Measurements from ENCODE around the gene STAT1.

The STAT1 gene

DNA sequence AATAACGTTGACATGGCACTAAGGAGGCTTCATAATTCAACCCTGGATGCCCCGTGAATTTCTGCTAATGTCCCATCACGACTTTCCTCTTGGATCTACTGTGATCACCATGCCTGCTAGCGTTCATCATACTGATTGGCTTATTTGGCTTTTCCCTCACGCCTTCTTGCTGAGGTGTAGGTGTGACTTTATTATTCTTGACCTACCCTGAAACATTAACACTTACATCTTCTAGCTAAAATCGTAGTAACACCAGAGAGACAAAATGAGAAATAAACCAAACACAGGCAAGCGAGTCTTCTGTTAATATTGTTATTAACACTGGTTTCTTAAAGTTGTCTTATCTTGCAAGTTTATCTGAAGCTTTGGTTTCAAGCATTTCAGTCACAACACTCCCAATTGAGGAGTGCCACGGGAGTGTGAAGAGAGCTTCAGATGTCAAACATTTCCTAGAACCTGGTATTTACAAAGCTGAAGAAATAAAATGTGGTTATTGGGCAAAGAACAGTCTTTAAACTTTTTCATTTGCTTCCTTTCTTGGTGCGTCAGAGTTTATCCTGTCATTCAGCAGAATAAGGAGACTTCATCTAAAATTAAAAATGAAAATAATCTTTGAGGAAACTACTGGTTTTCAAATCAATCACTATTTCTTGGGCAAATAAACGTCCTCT lies 15.4 kb upstream of the STAT1 start:
- no peak for TF ChIP-seq ZNF658 (tag by site-specific recombination; IDR thresholded peaks at IDR 0.05)
- no peak for TF ChIP-seq ZNF391 (tag by site-specific recombination; IDR thresholded peaks at IDR 0.05; ENCODE audit: borderline replicate concordance, low read depth)
- no peak for TF ChIP-seq ZNF169 (tag by site-specific recombination; IDR thresholded peaks at IDR 0.05)
- no peak for TF ChIP-seq ZNF664 (tag by site-specific recombination; IDR thresholded peaks at IDR 0.05)
- no peak for TF ChIP-seq ZNF660 (tag by site-specific recombination; IDR thresholded peaks at IDR 0.05)
- TF ChIP-seq ZNF76 (tag by site-specific recombination; IDR thresholded peaks at IDR 0.05; ENCODE audit: borderline replicate concordance, low read depth) = no peak
- TF ChIP-seq OVOL3 (tag by site-specific recombination; IDR thresholded peaks at IDR 0.05) = no peak
- TF ChIP-seq ZFP41 (tag by site-specific recombination; IDR thresholded peaks at IDR 0.05; ENCODE audit: borderline replicate concordance) = no peak
- TF ChIP-seq ZNF2 (tag by site-specific recombination; IDR thresholded peaks at IDR 0.05) = no peak
- no peak for TF ChIP-seq ZNF266 (tag by site-specific recombination; IDR thresholded peaks at IDR 0.05; ENCODE audit: low read depth)
- TF ChIP-seq ZNF830 (tag by site-specific recombination; IDR thresholded peaks at IDR 0.05; ENCODE audit: low read depth) = no peak
- no peak for TF ChIP-seq ZNF501 (tag by site-specific recombination; IDR thresholded peaks at IDR 0.05)
- no peak for TF ChIP-seq YY2 (tag by site-specific recombination; IDR thresholded peaks at IDR 0.05)
- TF ChIP-seq ZNF324 (tag by site-specific recombination; IDR thresholded peaks at IDR 0.05) = no peak
- no peak for TF ChIP-seq ZNF596 (tag by site-specific recombination; IDR thresholded peaks at IDR 0.05)
- no peak for TF ChIP-seq ZNF785 (tag by site-specific recombination; IDR thresholded peaks at IDR 0.05)
- TF ChIP-seq GFI1B (tag by site-specific recombination; IDR thresholded peaks at IDR 0.05) = no peak
- no peak for TF ChIP-seq ZNF24 (tag by site-specific recombination; IDR thresholded peaks at IDR 0.05)
- no peak overlapping the region for H3K4me3 ChIP-seq (ENCODE audit: low read depth, low read length)
- ChIA-PET CTCF (interaction anchor here (0.6 to 2.1 kb wide), 8 partner anchors 17 to 510 kb away, joined by 3 to 6 read pairs (median 4); no protein-coding TSS in a partner anchor), POLR2A (no interaction called here)
- no peaks in the 10 kb centered on the region for H3K4me1 ChIP-seq (ENCODE audit: control insufficient read depth, insufficient read depth, low read length)
- no peaks in the 10 kb centered on the region for H3K36me3 ChIP-seq (ENCODE audit: control insufficient read depth in 2 of 2, insufficient read depth in 1 of 2, low read length in 2 of 2)
- H3K27ac ChIP-seq (ENCODE audit: extremely low read depth, low read depth, low read length) = no peak overlapping the region
- no peaks in the 10 kb centered on the region for H3K9me3 ChIP-seq (ENCODE audit: control insufficient read depth, insufficient read depth, low read depth, low read length)

DNA sequence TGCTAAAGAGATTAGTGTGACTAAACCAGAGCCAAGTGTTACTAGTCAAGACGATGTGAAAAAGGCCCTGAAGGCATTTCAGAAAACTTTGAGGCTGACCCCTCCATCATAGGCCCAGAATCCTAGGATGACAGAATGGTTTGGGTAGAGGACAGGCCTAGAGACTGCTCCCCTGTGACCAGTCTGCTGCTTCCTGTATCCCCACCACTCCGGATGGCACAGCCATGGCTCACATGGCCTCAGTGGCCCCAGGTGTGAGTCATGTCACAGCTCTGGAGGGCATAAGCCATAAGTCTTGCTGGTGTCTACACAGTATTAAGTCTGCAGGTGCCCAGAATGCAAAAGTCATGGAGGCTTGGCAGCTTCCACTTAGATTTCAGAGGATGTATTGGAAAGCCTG lies 12.4 kb upstream of the STAT1 start:
- Histone ChIP-seq H3K4me1 (ENCODE audit: control insufficient read depth, insufficient read depth, low read length) (no peaks in the 10 kb centered on the region), H3K36me3 (ENCODE audit: control insufficient read depth in 2 of 2, insufficient read depth in 1 of 2, low read length in 2 of 2) (no peaks in the 10 kb centered on the region), H3K9me3 (ENCODE audit: control insufficient read depth, insufficient read depth, low read depth, low read length) (no peaks in the 10 kb centered on the region), H3K4me3 (ENCODE audit: low read depth, low read length) (no peak overlapping the region), H3K27ac (ENCODE audit: extremely low read depth, low read depth, low read length) (no peak overlapping the region)
- ChIA-PET CTCF (interaction anchor here (1.1 to 3.1 kb wide), 2 partner anchors 20 to 26 kb away, joined by 3 to 7 read pairs; no protein-coding TSS in a partner anchor), POLR2A (no interaction called here)
- TF ChIP-seq, protein P1, sequence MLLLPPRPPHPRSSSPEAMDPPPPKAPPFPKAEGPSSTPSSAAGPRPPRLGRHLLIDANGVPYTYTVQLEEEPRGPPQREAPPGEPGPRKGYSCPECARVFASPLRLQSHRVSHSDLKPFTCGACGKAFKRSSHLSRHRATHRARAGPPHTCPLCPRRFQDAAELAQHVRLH (tag by site-specific recombination; IDR thresholded peaks at IDR 0.05) = no peak
- TF ChIP-seq, protein P2, sequence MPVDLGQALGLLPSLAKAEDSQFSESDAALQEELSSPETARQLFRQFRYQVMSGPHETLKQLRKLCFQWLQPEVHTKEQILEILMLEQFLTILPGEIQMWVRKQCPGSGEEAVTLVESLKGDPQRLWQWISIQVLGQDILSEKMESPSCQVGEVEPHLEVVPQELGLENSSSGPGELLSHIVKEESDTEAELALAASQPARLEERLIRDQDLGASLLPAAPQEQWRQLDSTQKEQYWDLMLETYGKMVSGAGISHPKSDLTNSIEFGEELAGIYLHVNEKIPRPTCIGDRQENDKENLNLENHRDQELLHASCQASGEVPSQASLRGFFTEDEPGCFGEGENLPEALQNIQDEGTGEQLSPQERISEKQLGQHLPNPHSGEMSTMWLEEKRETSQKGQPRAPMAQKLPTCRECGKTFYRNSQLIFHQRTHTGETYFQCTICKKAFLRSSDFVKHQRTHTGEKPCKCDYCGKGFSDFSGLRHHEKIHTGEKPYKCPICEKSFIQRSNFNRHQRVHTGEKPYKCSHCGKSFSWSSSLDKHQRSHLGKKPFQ (tag by site-specific recombination; IDR thresholded peaks at IDR 0.05) = no peak
- TF ChIP-seq ZNF10 (tag by site-specific recombination; IDR thresholded peaks at IDR 0.05) = no peak
- no peak for TF ChIP-seq GLIS1 (tag by site-specific recombination; IDR thresholded peaks at IDR 0.05)
- TF ChIP-seq ZNF521 (tag by site-specific recombination; IDR thresholded peaks at IDR 0.05) = no peak
- no peak for TF ChIP-seq ZNF2 (tag by site-specific recombination; IDR thresholded peaks at IDR 0.05)
- TF ChIP-seq ZNF433 (tag by site-specific recombination; IDR thresholded peaks at IDR 0.05; ENCODE audit: low read depth) = no peak
- TF ChIP-seq ZNF585B (tag by site-specific recombination; IDR thresholded peaks at IDR 0.05) = no peak
- TF ChIP-seq ZNF501 (tag by site-specific recombination; IDR thresholded peaks at IDR 0.05) = no peak
- no peak for TF ChIP-seq OVOL3 (tag by site-specific recombination; IDR thresholded peaks at IDR 0.05)
- no peak for TF ChIP-seq ZNF391 (tag by site-specific recombination; IDR thresholded peaks at IDR 0.05; ENCODE audit: borderline replicate concordance, low read depth)
- TF ChIP-seq ZBTB1 (tag by site-specific recombination; IDR thresholded peaks at IDR 0.05) = no peak
- TF ChIP-seq, protein P3, sequence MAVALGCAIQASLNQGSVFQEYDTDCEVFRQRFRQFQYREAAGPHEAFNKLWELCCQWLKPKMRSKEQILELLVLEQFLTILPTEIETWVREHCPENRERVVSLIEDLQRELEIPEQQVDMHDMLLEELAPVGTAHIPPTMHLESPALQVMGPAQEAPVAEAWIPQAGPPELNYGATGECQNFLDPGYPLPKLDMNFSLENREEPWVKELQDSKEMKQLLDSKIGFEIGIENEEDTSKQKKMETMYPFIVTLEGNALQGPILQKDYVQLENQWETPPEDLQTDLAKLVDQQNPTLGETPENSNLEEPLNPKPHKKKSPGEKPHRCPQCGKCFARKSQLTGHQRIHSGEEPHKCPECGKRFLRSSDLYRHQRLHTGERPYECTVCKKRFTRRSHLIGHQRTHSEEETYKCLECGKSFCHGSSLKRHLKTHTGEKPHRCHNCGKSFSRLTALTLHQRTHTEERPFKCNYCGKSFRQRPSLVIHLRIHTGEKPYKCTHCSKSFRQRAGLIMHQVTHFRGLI (tag by site-specific recombination; IDR thresholded peaks at IDR 0.05) = no peak
- no peak for TF ChIP-seq ZNF76 (tag by site-specific recombination; IDR thresholded peaks at IDR 0.05; ENCODE audit: borderline replicate concordance, low read depth)
- no peak for TF ChIP-seq ZNF777 (tag by site-specific recombination; IDR thresholded peaks at IDR 0.05; ENCODE audit: borderline replicate concordance)
- TF ChIP-seq ZNF311 (tag by site-specific recombination; IDR thresholded peaks at IDR 0.05; ENCODE audit: borderline replicate concordance) = no peak
- no peak for TF ChIP-seq ZFHX2 (tag by site-specific recombination; conservative IDR thresholded peaks at IDR 0.05)
- TF ChIP-seq, protein P4, sequence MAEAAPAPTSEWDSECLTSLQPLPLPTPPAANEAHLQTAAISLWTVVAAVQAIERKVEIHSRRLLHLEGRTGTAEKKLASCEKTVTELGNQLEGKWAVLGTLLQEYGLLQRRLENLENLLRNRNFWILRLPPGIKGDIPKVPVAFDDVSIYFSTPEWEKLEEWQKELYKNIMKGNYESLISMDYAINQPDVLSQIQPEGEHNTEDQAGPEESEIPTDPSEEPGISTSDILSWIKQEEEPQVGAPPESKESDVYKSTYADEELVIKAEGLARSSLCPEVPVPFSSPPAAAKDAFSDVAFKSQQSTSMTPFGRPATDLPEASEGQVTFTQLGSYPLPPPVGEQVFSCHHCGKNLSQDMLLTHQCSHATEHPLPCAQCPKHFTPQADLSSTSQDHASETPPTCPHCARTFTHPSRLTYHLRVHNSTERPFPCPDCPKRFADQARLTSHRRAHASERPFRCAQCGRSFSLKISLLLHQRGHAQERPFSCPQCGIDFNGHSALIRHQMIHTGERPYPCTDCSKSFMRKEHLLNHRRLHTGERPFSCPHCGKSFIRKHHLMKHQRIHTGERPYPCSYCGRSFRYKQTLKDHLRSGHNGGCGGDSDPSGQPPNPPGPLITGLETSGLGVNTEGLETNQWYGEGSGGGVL (tag by site-specific recombination; IDR thresholded peaks at IDR 0.05) = no peak
- no peak for TF ChIP-seq ZNF785 (tag by site-specific recombination; IDR thresholded peaks at IDR 0.05)

Data from HEK293 (cell line).